ENCODE results near the gene ABTB2.
"Not testable (repeated sequence)": the region's sequence is repeated elsewhere in the genome, so short reads cannot be mapped to it uniquely, and the experiment has no call there.

Gene ABTB2

GRCh38 chr11:34250732-34251588 lies 106.8 kb downstream of the ABTB2 start:
- DNase-seq (ENCODE audit: extremely low spot score, insufficient read length, low read depth) (no peak), FAIRE-seq (peak; percentile 36)

GRCh38 chr11:34250211-34250610 lies 107.6 kb downstream of the ABTB2 start:
- FAIRE-seq (no peak), DNase-seq (ENCODE audit: extremely low spot score, insufficient read length, low read depth) (no peak)

- DNase-seq (ENCODE audit: extremely low spot score, insufficient read length, low read depth) (no peak), FAIRE-seq (no peak)
Observed at GRCh38 chr11:34249439-34249838, 108.4 kb downstream of the ABTB2 start.

GRCh38 chr11:34246511-34246910 lies 111.3 kb downstream of the ABTB2 start:
- not testable (repeated sequence) for FAIRE-seq; DNase-seq (ENCODE audit: extremely low spot score, insufficient read length, low read depth)

GRCh38 chr11:34245041-34245440 lies 112.8 kb downstream of the ABTB2 start:
- DNase-seq (ENCODE audit: extremely low spot score, insufficient read length, low read depth) (no peak), FAIRE-seq (no peak)

- peak; percentile 90 for FAIRE-seq
- DNase-seq (ENCODE audit: extremely low spot score, insufficient read length, low read depth), result peak; percentile 64
Observed at GRCh38 chr11:34243600-34244464, 114.0 kb downstream of the ABTB2 start.

GRCh38 chr11:34242037-34242625 lies 115.7 kb downstream of the ABTB2 start:
- FAIRE-seq, result no peak
- DNase-seq (ENCODE audit: extremely low spot score, insufficient read length, low read depth), result no peak

- DNase-seq (ENCODE audit: extremely low spot score, insufficient read length, low read depth), result no peak
- no peak for FAIRE-seq
Observed at GRCh38 chr11:34240150-34240494, 117.7 kb downstream of the ABTB2 start.

- FAIRE-seq, result no peak
- DNase-seq (ENCODE audit: extremely low spot score, insufficient read length, low read depth), result no peak
Observed at GRCh38 chr11:34239465-34240149, 118.2 kb downstream of the ABTB2 start.

- DNase-seq (ENCODE audit: extremely low spot score, insufficient read length, low read depth), result no peak
- no peak for FAIRE-seq
Observed at GRCh38 chr11:34238966-34239365, 118.8 kb downstream of the ABTB2 start.

GRCh38 chr11:34238533-34238932 lies 119.3 kb downstream of the ABTB2 start:
- no peak for DNase-seq (ENCODE audit: extremely low spot score, insufficient read length, low read depth)
- FAIRE-seq, result no peak

GRCh38 chr11:34236572-34236971 lies 121.2 kb downstream of the ABTB2 start:
- FAIRE-seq (no peak), DNase-seq (ENCODE audit: extremely low spot score, insufficient read length, low read depth) (no peak)

- FAIRE-seq, result no peak
Observed at GRCh38 chr11:34235591-34236071, 122.2 kb downstream of the ABTB2 start.

GRCh38 chr11:34235189-34235588 lies 122.6 kb downstream of the ABTB2 start:
- FAIRE-seq (peak; percentile 72), DNase-seq (ENCODE audit: extremely low spot score, insufficient read length, low read depth) (no peak)

More at GRCh38 chr11:34235591-34236071, 122.2 kb downstream of the ABTB2 start:
- no peak for DNase-seq (ENCODE audit: extremely low spot score, insufficient read length, low read depth)

GRCh38 chr11:34234086-34234740 lies 123.6 kb downstream of the ABTB2 start:
- DNase-seq (ENCODE audit: extremely low spot score, insufficient read length, low read depth) (no peak), FAIRE-seq (peak; percentile 91)

- no peak for FAIRE-seq
Observed at GRCh38 chr11:34233215-34233614, 124.6 kb downstream of the ABTB2 start.

GRCh38 chr11:34232807-34233206 lies 125.0 kb downstream of the ABTB2 start:
- FAIRE-seq, result peak; percentile 12

More at GRCh38 chr11:34233215-34233614, 124.6 kb downstream of the ABTB2 start:
- no peak for DNase-seq (ENCODE audit: extremely low spot score, insufficient read length, low read depth)

GRCh38 chr11:34226210-34226609 lies 131.6 kb downstream of the ABTB2 start:
- no peak for FAIRE-seq
- no peak for DNase-seq (ENCODE audit: extremely low spot score, insufficient read length, low read depth)

More at GRCh38 chr11:34232807-34233206, 125.0 kb downstream of the ABTB2 start:
- DNase-seq (ENCODE audit: extremely low spot score, insufficient read length, low read depth), result no peak

- DNase-seq (ENCODE audit: extremely low spot score, insufficient read length, low read depth) (no peak), FAIRE-seq (no peak)
Observed at GRCh38 chr11:34225091-34225490, 132.7 kb downstream of the ABTB2 start.
